ENCODE measurements around the gene SEMA3G.

The SEMA3G gene

GRCh38 chr3:52479037-52479876, 34.4 kb upstream of the SEMA3G start:
- DNase-seq (ENCODE audit: low spot score) = no peak

- DNase-seq (ENCODE audit: low spot score) = no peak
These were observed 32.8 kb upstream of the SEMA3G start for GRCh38 chr3:52477796-52478095.

GRCh38 chr3:52477076-52477795, 32.3 kb upstream of the SEMA3G start:
- no peak for DNase-seq (ENCODE audit: low spot score)

GRCh38 chr3:52473026-52473425, 28.1 kb upstream of the SEMA3G start:
- no peak for DNase-seq (ENCODE audit: low spot score)

GRCh38 chr3:52472239-52473000, 27.5 kb upstream of the SEMA3G start:
- no peak for DNase-seq (ENCODE audit: low spot score)

- DNase-seq (ENCODE audit: low spot score) = peak; percentile 50
These were observed 26.7 kb upstream of the SEMA3G start for GRCh38 chr3:52471371-52472238.

GRCh38 chr3:52470920-52471319, 26.0 kb upstream of the SEMA3G start:
- DNase-seq (ENCODE audit: low spot score) = no peak

GRCh38 chr3:52469001-52469400, 24.1 kb upstream of the SEMA3G start:
- DNase-seq (ENCODE audit: low spot score) = no peak

GRCh38 chr3:52468336-52468735, 23.4 kb upstream of the SEMA3G start:
- no peak for DNase-seq (ENCODE audit: low spot score)

GRCh38 chr3:52463416-52463815, 18.5 kb upstream of the SEMA3G start:
- DNase-seq (ENCODE audit: low spot score) = no peak

- DNase-seq (ENCODE audit: low spot score) = no peak
These were observed 17.0 kb upstream of the SEMA3G start for GRCh38 chr3:52461874-52462273.

- no peak for DNase-seq (ENCODE audit: low spot score)
These were observed 14.1 kb upstream of the SEMA3G start for GRCh38 chr3:52458770-52459545.

- no peak for DNase-seq (ENCODE audit: low spot score)
These were observed 13.3 kb upstream of the SEMA3G start for GRCh38 chr3:52458031-52458760.

GRCh38 chr3:52456800-52457183, 11.9 kb upstream of the SEMA3G start:
- no peak for DNase-seq (ENCODE audit: low spot score)

- peak; percentile 17 for DNase-seq (ENCODE audit: low spot score)
These were observed 11.4 kb upstream of the SEMA3G start for GRCh38 chr3:52456169-52456799.

GRCh38 chr3:52455283-52456168, 10.6 kb upstream of the SEMA3G start, which contains the start of gene NISCH:
NISCH (plus strand) TSS chr3:52455604; CDS start chr3:52455642, 38 bp downstream.
- peak; percentile 86 for DNase-seq (ENCODE audit: low spot score)

- no peak for DNase-seq (ENCODE audit: low spot score)
These were observed 10.0 kb upstream of the SEMA3G start for GRCh38 chr3:52454938-52455282.

- no peak for DNase-seq (ENCODE audit: low spot score)
These were observed 9.5 kb upstream of the SEMA3G start for GRCh38 chr3:52454250-52454937.

Measured in kidney tubule cell (primary cell).